ENCODE results near the gene UQCRHL. TPM values are rescaled to one million over a fixed set of nuclear protein-coding genes. Genes with fewer than 3 reads are reported as not detected.
A peak's percentile ranks its signal among the peaks of the same experiment; 100 is the strongest.

The UQCRHL gene
- total RNA-seq, 1 experiment from 2014 or later: 11.2 TPM

- Histone ChIP-seq H4K20me1 (ENCODE audit: low read length) (peaks cover 6% of the 10 kb centered on the region; the same call in 1 of the 2 replicates), H3K79me2 (ENCODE audit: low read length) (peaks cover 92% of the 10 kb centered on the region), H3K4me1 (ENCODE audit: insufficient read depth, low read length) (peaks cover 43% of the 10 kb centered on the region), H3K9me3 (ENCODE audit: low read length) (no peaks in the 10 kb centered on the region), H3F3A (ENCODE audit: low read length, unreplicated experiment) (peaks cover 7% of the 10 kb centered on the region), H3K36me3 (ENCODE audit: low read depth, low read length) (no peaks in the 10 kb centered on the region), H3K27ac (ENCODE audit: low read length) (peak overlapping the region; percentile 95), H3K9ac (ENCODE audit: low read length) (peak overlapping the region; percentile 89), H3K27me3 (ENCODE audit: low read length) (no peaks in the 10 kb centered on the region), H3K4me3 (ENCODE audit: low read length) (peak overlapping the region; percentile 90), H2AFZ (ENCODE audit: low read length) (peak overlapping the region; percentile 73), H3K4me2 (ENCODE audit: low read length) (peak overlapping the region; percentile 100), H3K9me2 (replicated peaks; ENCODE audit: low read length) (no peaks in the 10 kb centered on the region)
- CTCF ChIA-PET: interaction anchor here (0.5 to 0.6 kb wide), 2 partner anchors 33 to 229 kb away, joined by 5 read pairs; no protein-coding TSS in a partner anchor
- POLR2A ChIA-PET (ENCODE audit: unreplicated experiment): interaction anchor here (0.6 to 1.2 kb wide), 3 partner anchors 15 to 121 kb away, joined by 4 to 9 read pairs (median 7); no protein-coding TSS in a partner anchor
- DNase-seq (peak; percentile 83), ATAC-seq (peak; percentile 41)
- intact Hi-C loops (cut with micrococcal nuclease): loop anchor here (5.0 kb wide), 2 partner anchors 53 to 68 kb away; no protein-coding TSS in a partner anchor
- no peak for TF ChIP-seq EZH2phosphoT487 (IDR thresholded peaks at IDR 0.05; ENCODE audit: borderline replicate concordance, low read length)
- no peak for TF ChIP-seq EZH2 (IDR thresholded peaks at IDR 0.05; ENCODE audit: low read length, unreplicated experiment)
- TF ChIP-seq, protein P1, sequence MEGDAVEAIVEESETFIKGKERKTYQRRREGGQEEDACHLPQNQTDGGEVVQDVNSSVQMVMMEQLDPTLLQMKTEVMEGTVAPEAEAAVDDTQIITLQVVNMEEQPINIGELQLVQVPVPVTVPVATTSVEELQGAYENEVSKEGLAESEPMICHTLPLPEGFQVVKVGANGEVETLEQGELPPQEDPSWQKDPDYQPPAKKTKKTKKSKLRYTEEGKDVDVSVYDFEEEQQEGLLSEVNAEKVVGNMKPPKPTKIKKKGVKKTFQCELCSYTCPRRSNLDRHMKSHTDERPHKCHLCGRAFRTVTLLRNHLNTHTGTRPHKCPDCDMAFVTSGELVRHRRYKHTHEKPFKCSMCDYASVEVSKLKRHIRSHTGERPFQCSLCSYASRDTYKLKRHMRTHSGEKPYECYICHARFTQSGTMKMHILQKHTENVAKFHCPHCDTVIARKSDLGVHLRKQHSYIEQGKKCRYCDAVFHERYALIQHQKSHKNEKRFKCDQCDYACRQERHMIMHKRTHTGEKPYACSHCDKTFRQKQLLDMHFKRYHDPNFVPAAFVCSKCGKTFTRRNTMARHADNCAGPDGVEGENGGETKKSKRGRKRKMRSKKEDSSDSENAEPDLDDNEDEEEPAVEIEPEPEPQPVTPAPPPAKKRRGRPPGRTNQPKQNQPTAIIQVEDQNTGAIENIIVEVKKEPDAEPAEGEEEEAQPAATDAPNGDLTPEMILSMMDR (conservative IDR thresholded peaks at IDR 0.05; ENCODE audit: low read depth, low read length): no peak
- TSS peak; percentile 81 for BruUV-seq (replicated peaks)
Observed at GRCh38 chr1:15848929-15849774, 41.7 kb upstream of the UQCRHL start.

DNA sequence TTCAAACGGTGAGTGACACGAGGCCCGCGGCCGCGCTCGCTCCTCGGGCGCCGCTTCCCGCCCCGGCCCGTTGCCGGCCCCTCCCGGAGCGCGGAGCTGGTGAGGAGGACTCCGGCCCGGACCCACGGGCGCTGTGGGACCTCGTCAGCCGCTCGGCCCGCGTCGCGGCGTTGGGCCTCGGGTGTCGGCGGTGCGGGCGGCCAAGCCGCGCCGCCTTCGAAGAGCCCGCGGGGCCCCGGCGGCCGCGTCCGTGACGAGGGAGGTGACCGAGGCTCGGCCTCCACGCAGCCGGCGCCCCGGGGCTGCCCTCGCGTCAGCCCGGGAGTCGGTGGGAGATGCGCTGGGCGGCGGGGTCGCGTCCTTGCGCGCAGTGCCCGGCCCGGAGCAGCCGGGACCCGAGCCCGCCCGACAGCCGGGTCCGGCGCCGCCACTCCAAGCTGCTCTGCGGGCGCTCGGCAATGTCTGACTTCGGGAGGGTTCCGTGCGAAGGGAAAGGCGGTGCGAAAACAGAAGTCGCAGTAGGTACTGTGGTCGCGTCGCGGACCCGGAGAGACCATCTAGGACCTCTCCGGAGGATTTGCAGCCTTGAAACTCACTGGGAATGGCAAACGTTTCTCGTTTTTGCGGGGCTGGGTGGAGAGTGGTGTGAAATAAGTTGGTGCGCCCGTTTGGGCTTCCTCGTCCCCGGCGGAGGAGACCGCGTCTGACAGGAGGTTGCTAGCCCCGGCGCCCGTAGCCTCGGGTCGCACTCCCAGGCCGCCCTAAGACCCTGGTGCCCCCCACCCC lies 40.9 kb upstream of the UQCRHL start:
- Histone ChIP-seq H3K79me2 (ENCODE audit: low read length) (peaks cover 84% of the 10 kb centered on the region), H3K27me3 (ENCODE audit: low read length) (no peaks in the 10 kb centered on the region), H3K9ac (ENCODE audit: low read length) (peak overlapping the region; percentile 89), H3K4me3 (ENCODE audit: low read length) (peak overlapping the region; percentile 90), H3K9me3 (ENCODE audit: low read length) (no peaks in the 10 kb centered on the region), H3K27ac (ENCODE audit: low read length) (peak overlapping the region; percentile 95), H2AFZ (ENCODE audit: low read length) (peak overlapping the region; percentile 49; the same call in 1 of the 2 replicates), H3K36me3 (ENCODE audit: low read depth, low read length) (no peaks in the 10 kb centered on the region), H3K4me2 (ENCODE audit: low read length) (peak overlapping the region; percentile 100), H3K4me1 (ENCODE audit: insufficient read depth, low read length) (peaks cover 46% of the 10 kb centered on the region), H4K20me1 (ENCODE audit: low read length) (peaks cover 4% of the 10 kb centered on the region; the same call in 1 of the 2 replicates), H3K9me2 (replicated peaks; ENCODE audit: low read length) (no peaks in the 10 kb centered on the region), H3F3A (ENCODE audit: low read length, unreplicated experiment) (peaks cover 7% of the 10 kb centered on the region)
- no TSS peak for BruUV-seq (replicated peaks)
- CTCF ChIA-PET: interaction anchor here (0.5 to 0.7 kb wide), 2 partner anchors 32 to 56 kb away, joined by 5 to 11 read pairs; no protein-coding TSS in a partner anchor
- TF ChIP-seq EZH2phosphoT487 (IDR thresholded peaks at IDR 0.05; ENCODE audit: borderline replicate concordance, low read length): no peak
- TF ChIP-seq, protein P1 (conservative IDR thresholded peaks at IDR 0.05; ENCODE audit: low read depth, low read length): no peak
- TF ChIP-seq EZH2 (IDR thresholded peaks at IDR 0.05; ENCODE audit: low read length, unreplicated experiment): no peak
- intact Hi-C loops (cut with micrococcal nuclease): loop anchor here (5.0 kb wide), 2 partner anchors 54 to 69 kb away; no protein-coding TSS in a partner anchor
- ATAC-seq (peak; percentile 2; the same call in 1 of the 2 replicates), DNase-seq (no peak)
- POLR2A ChIA-PET (ENCODE audit: unreplicated experiment): interaction anchor here (0.7 to 1.1 kb wide), 2 partner anchors 14 to 52 kb away, joined by 7 to 11 read pairs; no protein-coding TSS in a partner anchor

All from PC-3 (cell line).